HG03575 (cell line): ENCODE measurements around the gene RASL10B.
"Not testable (repeated sequence)": the region's sequence is repeated elsewhere in the genome, so short reads cannot be mapped to it uniquely, and the experiment has no call there.

Source experiments
- ATAC-seq: cut with Tn5 transposase; IDR thresholded peaks from one replicate; pipeline ENCODE4 v1.9.1; 2021; ENCODE audit not compliant: unreplicated experiment, insufficient number of reproducible peaks, low FRiP score; ENCODE audit errors: extremely low read depth

RASL10B gene, protein sequence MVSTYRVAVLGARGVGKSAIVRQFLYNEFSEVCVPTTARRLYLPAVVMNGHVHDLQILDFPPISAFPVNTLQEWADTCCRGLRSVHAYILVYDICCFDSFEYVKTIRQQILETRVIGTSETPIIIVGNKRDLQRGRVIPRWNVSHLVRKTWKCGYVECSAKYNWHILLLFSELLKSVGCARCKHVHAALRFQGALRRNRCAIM

DNA sequence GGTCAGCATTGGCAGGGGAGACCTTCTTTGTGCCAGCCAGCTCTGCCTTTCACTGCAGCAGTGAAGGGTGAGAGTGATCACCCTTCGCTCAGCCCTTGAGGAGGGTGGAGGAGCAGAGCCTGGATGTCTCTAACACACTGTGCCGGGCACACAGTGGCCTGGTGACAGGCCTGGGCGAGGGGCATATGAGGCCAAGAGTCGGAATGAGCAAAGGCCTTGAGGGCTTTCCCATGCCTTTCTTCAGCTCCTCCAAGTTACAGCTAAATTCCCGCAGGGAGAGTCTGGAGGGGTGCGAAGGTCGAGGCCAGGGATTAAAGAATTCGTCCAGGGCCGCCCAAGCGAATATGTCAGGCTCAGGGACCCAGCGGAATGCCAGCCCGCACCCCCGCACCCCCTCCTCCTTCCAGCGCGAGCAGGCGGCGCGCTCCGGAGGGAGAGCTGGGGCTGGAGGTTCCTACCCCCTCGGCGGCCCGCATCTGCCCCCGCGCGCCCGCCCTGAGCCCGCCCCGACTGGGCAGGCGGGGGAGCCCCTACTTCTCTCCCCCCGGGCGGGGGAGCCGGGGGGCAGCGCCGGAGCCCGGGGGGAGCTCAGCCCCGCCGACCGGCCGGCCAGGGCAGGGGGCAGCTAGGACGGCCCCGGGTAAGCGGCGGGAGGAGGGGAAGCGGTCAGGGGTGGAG, at the start of gene RASL10B:
RASL10B (plus strand) TSS at position 401 of the 678 bp plus-strand sequence. CDS start 3,546 bp downstream, outside the sequence.
- ATAC-seq = no peak

DNA sequence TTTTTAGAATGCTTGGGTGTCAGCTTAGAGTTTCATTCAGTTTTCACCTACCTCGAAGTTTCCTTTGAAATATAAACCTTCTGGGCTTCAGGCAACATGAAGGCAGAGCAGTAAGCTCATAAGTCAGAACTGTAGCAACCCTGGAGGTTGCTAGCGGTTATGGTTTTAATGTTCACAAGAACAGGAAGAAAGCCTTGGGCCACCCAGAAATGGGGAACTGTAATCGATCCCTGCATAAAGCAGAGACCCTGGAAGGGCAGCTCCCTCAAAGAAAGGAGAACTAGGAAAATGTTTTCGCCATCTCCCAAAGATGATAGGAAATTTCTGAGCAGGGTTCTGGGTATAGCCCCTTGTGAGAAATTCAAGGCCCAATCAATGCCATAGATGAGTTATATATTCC, 47.8 kb upstream of the RASL10B start:
- ATAC-seq = no peak

DNA sequence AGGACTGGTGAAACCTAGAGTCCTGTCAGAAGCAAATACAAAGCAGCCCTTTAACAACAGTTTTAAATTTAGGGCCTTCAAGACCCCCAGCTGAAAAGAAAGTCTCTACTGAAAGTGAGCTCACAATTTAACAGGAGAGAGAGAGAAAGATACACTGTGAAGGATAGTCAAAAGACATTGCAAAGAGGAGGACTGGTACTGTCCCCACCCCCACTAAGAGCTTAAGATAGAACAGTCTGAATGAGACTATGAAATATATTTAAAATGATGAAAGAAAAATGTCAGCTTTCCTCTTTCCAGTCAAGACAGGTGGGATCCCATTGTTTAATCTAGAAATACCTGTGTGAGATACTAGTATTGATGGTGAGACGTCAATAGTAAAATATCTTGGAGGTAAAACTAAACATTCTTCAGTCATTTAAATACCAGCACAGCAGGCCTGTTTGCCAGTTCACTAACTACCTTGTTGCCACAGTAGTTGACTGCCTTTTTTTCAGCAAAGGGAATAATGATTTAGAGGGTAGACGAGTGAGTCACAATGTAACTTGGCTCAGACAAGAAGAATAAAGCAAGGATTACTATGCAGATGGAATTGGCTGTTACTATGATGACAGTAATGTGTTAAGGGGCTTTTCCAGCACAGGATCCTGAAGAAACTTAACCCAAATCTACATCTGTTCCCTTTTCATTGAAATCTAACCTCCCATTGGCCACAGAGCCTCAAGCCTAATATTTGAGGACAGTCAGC, 47.2 kb upstream of the RASL10B start:
- no peak for ATAC-seq

DNA sequence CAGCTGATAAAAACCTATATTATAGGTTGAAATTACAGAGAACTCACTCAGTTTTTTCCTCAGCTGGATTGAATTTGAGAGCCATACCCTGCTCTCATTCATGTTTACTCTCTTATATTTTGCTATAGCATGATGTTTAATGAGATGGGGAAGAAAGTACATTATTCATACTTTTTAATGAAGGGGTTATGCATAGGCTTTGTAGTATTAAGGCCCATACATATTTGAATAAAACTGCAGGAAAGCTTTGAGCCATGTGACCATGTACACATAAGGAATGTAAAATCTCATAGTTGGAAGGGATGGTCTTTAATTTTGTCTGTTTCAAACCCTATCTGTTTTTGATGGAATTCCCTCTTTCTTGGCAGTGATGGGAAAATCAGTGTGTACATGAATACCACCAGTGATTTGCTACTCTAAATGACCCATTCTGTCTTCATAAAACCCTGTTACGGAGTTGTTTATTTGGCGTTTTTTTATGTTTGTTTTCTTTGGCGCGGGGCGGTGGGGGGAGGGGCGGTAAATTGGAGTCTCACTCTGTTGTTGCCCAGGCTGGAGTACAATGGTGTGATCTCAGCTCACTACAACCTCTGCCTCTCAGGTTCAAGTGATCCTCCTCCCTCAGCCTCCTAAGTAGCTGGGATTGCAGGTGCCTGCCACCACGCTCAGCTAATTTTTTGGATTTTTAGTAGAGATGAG, 38.8 kb upstream of the RASL10B start:
- no peak for ATAC-seq

DNA sequence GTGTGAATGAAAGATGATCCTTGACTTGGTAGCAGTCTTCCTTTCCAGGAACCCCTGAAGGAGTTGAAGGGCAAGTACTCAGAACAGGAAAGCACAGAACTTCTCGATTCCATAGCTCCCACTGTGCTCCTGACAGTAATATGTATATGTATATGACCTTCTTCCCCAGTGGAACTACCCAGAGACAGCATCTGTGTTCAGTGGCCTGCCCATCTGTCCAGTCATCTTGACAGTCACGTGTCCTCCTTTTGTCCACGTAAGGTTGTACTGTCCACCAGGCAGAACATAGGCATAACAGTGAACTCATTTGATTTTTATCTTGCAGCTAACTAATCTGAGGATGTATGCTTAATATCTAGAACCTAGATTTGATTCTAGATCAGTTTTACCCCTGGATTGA, 37.8 kb upstream of the RASL10B start:
- ATAC-seq = no peak

DNA sequence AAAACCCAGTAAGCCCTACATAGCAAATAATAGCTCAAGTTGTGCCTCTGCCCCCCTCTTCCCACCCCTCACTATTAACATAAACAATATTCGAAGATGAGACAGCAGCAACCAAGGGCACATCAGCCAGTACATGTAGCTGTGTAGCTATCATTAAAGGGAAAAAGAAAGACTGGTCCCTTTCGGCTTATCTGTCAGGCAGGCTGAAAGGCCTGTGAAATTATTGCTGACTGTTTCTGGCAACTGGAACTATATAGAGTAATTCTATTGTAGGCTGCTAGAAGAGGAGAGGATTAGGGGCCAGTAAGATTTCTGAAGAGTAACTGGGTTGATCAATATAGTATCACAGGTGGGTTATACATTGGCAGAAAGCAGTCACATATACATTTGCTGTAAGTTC, 36.5 kb upstream of the RASL10B start:
- ATAC-seq = no peak

DNA sequence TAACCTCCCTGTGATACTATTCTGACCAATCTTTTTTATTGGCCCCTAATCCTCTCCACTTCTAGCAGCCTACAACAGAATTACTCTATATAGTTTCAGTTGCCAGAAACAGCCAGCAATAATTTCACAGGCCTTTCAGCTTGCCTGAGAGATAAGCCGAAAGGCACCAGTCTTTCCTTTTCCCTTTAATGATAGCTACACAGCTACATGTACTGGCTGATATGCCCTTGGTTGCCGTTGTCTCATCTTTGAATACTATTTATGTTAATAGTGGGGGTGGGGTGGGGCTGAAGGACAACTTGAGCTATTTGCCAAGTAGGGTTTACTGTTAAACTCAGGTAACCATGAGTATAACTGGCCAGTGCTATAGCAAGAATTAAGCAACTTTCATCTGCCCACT, 35.8 kb upstream of the RASL10B start:
- no peak for ATAC-seq

DNA sequence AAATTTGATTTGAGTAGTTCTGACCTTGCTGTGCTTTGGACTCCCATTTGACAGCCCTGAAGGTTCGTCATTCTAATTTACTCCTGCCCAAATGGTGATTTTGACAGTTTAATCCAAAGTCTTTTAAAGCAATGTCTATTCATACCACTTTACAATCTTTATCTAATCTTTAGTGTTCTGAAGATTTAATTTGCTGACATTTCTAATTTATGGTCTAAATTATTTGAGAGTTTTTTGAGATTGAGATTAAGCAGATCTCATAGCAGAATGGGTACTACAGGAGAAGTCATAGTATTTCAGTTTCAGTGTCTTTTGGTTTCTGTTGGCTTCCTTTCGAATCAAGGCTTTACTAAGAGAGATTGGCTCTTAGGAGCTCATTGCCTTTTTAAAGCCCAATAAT, 32.6 kb upstream of the RASL10B start:
- no peak for ATAC-seq

DNA sequence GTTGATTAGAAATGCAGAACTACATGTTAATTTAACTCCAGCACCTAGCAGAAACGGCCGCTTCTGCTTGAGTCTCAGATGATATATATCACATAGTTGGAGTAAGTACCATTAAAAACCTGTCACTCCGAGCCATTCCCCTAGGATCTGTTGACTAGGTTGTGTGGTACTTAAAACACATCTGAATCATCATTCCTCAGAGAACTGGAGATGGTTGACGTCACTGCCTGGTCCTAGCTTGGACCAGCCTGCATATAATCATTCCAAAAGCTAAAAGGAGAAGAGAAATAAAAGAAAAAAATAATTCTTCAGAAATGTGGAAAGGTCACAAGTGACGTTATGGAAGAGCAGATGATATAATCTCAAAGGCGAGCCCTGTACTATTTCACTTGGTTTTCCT, 31.3 kb upstream of the RASL10B start:
- ATAC-seq = no peak

DNA sequence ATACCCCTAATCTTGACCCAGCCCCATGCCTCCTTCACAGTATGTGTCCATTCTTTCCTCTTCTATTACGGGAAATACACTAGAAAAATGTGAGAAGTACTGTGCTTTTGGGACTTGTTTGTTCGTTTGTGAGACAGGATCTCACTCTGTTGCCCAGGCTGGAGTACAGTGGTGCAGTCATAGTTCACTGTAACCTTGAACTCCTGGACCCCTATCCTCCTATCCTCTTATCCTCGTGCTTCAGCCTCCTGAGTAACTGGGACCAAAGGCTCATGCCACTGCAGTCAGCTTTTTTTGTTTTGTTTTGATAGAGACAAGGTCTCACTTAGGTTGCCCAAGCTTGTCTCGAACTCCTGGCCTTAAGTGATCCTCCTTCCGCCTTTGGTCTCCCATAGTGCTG, 29.9 kb upstream of the RASL10B start:
- ATAC-seq = no peak

DNA sequence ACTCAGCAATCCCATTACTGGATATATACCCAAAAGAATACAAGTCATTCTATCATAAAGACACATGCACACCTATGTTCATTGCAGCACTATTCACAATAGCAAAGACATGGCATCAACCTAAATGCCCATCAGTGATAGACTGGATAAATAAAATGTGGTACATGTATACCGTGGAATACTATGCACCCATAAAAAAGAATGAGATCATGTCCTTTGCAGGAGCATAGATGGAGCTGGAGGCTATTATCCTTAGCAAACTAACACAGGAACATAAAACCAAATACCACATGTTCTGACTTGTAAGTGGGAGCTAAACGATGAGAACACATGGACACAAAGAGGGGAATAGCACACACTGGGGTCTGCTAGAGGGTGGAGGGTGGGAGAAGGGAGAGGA, 28.1 kb upstream of the RASL10B start:
- not testable (repeated sequence) for ATAC-seq

DNA sequence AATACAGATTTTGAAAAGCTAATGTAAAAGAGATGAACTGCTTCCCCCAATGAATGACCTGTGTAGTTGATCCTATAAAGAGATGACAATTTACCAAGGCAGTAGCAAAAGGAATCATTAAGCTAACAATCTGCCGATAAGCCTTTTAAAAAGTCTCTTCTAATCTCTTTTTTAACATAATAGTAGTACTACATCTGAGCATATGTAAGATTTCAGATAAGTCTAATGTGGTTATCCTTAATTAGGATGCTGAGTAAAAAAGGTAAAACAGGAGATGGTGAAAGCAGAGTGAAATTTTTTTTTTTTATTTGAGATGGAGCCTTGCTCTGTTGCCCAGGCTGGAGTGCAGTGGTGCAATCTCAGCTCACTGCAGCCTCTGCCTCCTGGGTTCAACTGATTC, 26.2 kb upstream of the RASL10B start:
- no peak for ATAC-seq

DNA sequence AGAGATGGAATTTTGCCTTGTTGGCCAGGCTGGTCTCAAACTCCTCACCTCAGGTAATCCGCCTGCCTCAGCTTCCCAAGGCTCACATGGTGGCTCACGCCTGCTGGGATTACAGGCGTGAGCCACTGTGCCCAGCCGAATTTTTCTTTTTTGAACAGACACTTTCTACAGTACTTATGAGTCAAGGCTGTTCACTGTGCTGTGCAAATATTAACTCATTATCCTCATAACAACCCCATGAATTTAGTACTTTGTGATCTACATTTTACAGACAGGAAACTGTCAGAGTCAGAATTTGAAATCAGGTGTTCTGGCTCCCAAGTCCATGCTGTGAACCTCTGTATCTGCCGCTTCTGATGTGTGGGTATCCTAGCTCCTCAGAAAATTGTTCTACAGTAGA, 25.7 kb upstream of the RASL10B start:
- ATAC-seq = no peak

DNA sequence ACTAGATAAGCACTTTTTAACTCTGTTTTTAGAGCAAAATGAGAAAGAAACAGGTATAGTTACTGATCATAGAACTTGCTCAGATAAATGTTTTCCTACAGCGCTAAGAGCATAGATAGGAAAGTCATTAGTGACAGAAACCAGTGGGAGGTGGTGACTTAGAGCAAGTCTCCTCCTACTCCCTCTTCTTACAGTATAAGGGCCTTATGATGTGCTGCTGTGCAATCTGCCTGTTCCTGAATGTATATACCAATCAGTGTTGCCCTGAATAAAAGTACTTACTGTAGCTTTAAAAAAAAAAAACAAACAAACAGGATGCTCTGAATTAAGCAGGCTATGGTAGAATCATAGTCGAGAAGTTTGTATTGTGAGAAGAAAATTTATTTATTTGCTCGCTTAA, 23.3 kb upstream of the RASL10B start:
- no peak for ATAC-seq

DNA sequence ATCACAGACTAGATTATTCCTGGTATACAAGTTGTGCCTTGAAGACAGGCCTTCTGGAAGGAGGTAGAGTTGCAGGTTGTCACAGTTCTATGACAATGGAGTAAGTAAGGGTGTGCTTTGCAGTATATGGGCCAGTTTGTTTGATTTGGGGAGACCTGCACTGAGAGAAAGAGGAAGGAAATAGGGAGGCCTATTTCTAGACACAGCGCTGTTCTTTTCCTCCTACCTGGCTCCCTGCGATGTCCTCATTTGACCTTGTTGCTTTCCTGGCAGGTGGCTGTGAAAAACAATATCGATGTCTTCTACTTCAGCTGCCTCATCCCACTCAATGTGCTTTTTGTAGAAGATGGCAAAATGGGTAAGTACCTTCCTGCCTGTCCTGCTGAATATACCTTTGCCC, 22.5 kb upstream of the RASL10B start:
- ATAC-seq = no peak

DNA sequence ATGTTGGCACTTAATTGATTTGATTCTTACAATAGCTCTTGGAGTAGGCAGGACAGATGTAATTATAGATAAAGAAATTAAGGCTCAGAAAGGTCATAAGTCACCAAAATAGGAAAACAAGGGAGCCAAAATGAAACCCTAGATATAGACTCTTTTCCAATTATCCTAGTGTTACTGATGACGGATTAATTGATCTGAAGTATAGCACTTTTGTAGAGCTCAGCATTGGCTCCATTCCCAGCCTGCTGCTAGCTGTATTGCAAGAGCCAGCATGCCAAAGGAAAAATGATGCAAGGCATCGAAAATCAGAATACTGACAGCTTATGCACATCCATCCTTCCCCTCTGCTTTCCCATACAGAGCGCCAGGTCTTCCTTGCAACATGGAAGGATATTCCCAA, 21.6 kb upstream of the RASL10B start:
- ATAC-seq = no peak

DNA sequence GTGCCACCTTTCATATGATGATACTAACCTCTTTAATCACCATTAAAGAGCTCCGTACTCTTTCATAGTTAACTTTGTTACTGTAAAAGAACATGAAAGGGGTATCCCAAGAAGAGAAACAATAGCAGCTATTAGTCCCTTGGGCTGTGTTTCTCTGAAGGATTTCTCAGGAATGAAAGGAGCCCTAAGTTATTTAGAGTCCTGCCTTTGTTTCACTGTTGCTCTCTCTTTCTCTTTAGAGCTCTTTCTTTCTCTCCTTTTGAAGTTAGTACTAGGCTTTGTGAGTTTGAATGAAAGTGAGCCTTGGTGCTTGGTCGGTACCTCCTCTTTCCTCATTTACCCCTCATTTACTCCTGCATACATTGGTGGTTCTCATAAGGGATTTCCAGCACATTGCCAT, 20.5 kb upstream of the RASL10B start:
- ATAC-seq = no peak

DNA sequence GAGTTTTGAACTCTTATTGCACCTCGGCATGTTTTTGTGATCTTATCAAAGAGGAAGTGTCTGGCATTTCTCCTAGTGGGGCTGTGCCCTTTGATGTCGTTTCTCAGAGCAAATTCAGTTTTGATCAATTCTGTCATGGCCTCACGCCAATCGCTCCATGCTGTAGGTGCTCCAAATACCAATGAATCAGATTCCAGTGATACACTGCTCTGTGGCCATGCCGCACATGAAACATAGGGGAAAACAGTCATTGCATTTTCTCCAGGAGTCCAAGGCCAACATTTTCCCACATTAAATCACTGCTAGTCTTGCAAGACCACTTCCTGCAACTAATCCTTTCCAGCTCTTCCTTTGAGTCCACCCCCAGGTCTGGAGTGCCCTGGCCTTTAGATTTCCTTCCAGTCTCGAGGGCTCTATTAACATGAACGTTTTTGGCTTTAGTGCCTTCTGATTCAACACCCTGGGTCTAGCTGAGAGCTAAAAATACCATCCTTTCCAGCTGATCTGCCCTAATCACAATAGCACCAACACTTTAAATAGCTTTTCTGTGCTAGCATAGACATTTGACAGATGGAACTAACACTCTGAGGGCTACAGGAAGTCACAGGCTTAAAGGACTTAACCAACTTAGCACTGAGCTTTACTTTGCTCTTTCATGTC, 18.2 kb upstream of the RASL10B start:
- ATAC-seq = no peak

DNA sequence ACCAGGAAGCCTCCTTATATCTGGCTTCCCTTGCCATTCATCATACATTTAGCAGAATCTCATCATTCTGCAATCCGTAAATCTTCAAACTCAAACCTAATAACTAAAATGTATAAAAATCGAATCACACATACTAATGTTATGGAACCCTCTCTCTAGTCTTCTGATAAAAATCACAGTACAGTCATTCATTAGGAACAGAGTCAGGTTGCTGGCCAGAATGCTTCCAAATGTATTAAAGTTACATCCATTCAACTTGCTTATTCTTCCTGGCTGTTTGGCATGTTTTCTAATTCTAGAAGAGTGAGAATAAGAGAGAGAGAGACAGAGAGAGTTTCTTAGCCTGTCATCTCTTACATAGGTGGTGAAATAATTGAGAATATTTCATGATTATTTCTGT, 16.5 kb upstream of the RASL10B start:
- no peak for ATAC-seq
